Lung (tissue), 12 donors: Measurements from ENCODE around the gene PRKCZ. TPM values are rescaled to one million over a fixed set of nuclear protein-coding genes. Genes with fewer than 3 reads are reported as not detected.
A peak's percentile ranks its signal among the peaks of the same experiment; 100 is the strongest.

Experiments used
- ATAC-seq: fragments of 200-7000 bp; cut with Tn5 transposase; one replicate; pipeline ENCODE4 v1.9.1; 2020; ENCODE audit warnings: moderate number of reproducible peaks; ENCODE audit not compliant: insufficient read depth, low FRiP score
- DNase-seq, 3 donors: peaks; one replicate each; pipeline ENCODE4 v3.0.0-alpha.2; 2013 to 2017
- H3K27ac ChIP-seq, 2 donors: one replicate each; pipeline ENCODE4 v1.5.1; 2013; ENCODE audit warnings: mild to moderate bottlenecking in 2 of 2, moderate library complexity in 2 of 2, control low read depth in 1 of 2, inconsistent platforms in 1 of 2, low read depth in 1 of 2, low read length in 1 of 2
- H3K27me3 ChIP-seq, 3 donors: one replicate each; pipeline ENCODE4 v1.5.1; 2013; ENCODE audit warnings: low read length in 2 of 3; ENCODE audit not compliant: control insufficient read depth in 3 of 3, insufficient read depth in 3 of 3
- H3K36me3 ChIP-seq, 4 donors: one replicate each; pipeline ENCODE4 v1.5.1; 2013; ENCODE audit warnings: low read length in 4 of 4, mild to moderate bottlenecking in 1 of 4, moderate library complexity in 1 of 4; ENCODE audit not compliant: control insufficient read depth in 4 of 4, insufficient read depth in 4 of 4
- H3K4me1 ChIP-seq, 5 donors: one replicate each; pipeline ENCODE4 v1.5.1; 2013; ENCODE audit warnings: low read length in 5 of 5, mild to moderate bottlenecking in 2 of 5, moderate library complexity in 1 of 5; ENCODE audit not compliant: control insufficient read depth in 5 of 5, insufficient read depth in 5 of 5
- H3K4me3 ChIP-seq: one replicate; pipeline ENCODE4 v1.5.1; 2013; ENCODE audit warnings: mild to moderate bottlenecking, control low read depth, moderate library complexity
- H3K9ac ChIP-seq, 2 donors: one replicate each; pipeline ENCODE4 v1.5.1; 2013; ENCODE audit warnings: low read length in 2 of 2, control low read depth in 1 of 2; ENCODE audit not compliant: insufficient read depth in 1 of 2
- H3K9me3 ChIP-seq, 4 donors: one replicate each; pipeline ENCODE4 v1.5.1; 2013; ENCODE audit warnings: low read length in 3 of 4, mild to moderate bottlenecking in 1 of 4, moderate library complexity in 1 of 4; ENCODE audit not compliant: control insufficient read depth in 4 of 4, insufficient read depth in 3 of 4
- whole genome bisulfite sequencing, 2 donors: extraction: QIAGEN DNeasy Blood & Tissue Kit; methylation state at CpG; one replicate each; pipeline ENCODE4 v1.1.7; 2013; 5-methylcytosine and 5-hydroxymethylcytosine counted together
- polyA plus RNA-seq, 2 donors: library from polyadenylated mRNA; stranded (reverse); fragments of 200-250 nt; gene quantifications; one replicate each; pipeline ENCODE4 v1.2.1, GENCODE V29; 2013
- total RNA-seq, 2 donors: library from RNA; depleted of rRNA in 1 of 2; stranded (reverse); fragments of >200 nt in 1 of 2; gene quantifications; one replicate each; pipeline ENCODE4 v1.2.1, GENCODE V29; 2014 to 2021
- TF ChIP-seq, protein P1 (sequence below): IDR thresholded peaks from 2 replicates; pipeline ENCODE4 v1.5.1; 2012; ENCODE audit warnings: mild to moderate bottlenecking; ENCODE audit errors: control extremely low read depth, extremely low read depth
- donor health status: control.
- donor health status: control.
- donor health status: Bipolar disorder and iron deficiency.
- donor health status: healthy.
- donor health status: DM: yes; HTN: yes; CAD: no.

The PRKCZ gene
- total and polyA plus RNA-seq, 4 donors = 55.2 to 149 (median 117) TPM

DNA sequence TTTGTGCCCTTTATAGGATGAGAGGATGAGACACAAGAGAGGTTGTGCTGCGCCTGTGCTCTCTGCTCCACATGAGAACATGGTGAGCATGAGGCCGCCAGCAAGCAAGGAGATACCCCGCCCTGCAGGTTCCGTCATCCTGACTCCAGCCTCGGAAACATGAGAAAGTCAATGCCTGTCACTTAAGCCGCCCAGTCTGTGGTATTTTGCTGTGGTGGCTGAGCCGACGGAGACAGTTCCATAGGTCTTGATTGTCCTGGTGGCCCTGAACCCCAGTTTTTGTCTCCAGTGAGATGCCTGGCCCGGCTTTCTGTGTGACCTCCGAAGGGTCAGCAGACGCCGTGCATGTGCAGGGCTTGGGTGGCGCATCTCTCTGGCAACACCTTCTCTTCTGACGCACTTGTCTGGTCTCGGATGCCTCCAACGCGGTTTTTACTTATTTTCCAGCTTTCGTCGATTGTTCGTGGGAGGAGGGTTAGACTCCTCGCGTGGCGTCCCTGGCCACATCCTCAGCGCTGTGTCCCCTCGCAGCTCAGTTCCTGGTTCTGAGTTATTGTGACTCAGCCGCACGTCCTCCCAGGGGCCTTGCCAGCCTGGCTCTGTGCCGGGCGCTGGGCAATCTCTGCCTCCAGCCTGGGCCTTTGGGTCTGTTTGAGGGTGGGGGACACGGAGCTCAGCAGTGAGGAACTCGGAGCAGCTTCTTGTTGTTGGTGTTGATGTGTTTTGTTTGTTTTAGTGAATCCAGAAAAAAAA, 74.4 kb downstream of the PRKCZ start:
- Histone ChIP-seq H3K27ac (peak overlapping the region in 1 of 2 donors; percentile 28), H3K36me3 (no peaks in the 10 kb centered on the region), H3K27me3 (no peaks in the 10 kb centered on the region), H3K4me3 (no peak overlapping the region), H3K4me1 (peaks cover 0 to 17% (median 7%) of the 10 kb centered on the region in 5 donors), H3K9me3 (no peaks in the 10 kb centered on the region), H3K9ac (no peak overlapping the region)
- ATAC-seq = no peak
- peak in 1 of 3 donors; percentile 48 for DNase-seq
- TF ChIP-seq, protein P1, sequence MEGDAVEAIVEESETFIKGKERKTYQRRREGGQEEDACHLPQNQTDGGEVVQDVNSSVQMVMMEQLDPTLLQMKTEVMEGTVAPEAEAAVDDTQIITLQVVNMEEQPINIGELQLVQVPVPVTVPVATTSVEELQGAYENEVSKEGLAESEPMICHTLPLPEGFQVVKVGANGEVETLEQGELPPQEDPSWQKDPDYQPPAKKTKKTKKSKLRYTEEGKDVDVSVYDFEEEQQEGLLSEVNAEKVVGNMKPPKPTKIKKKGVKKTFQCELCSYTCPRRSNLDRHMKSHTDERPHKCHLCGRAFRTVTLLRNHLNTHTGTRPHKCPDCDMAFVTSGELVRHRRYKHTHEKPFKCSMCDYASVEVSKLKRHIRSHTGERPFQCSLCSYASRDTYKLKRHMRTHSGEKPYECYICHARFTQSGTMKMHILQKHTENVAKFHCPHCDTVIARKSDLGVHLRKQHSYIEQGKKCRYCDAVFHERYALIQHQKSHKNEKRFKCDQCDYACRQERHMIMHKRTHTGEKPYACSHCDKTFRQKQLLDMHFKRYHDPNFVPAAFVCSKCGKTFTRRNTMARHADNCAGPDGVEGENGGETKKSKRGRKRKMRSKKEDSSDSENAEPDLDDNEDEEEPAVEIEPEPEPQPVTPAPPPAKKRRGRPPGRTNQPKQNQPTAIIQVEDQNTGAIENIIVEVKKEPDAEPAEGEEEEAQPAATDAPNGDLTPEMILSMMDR = no peak
- 87 to 93% methylated on average over 31 of the region's 31 CpGs for WGBS, 2 donors

DNA sequence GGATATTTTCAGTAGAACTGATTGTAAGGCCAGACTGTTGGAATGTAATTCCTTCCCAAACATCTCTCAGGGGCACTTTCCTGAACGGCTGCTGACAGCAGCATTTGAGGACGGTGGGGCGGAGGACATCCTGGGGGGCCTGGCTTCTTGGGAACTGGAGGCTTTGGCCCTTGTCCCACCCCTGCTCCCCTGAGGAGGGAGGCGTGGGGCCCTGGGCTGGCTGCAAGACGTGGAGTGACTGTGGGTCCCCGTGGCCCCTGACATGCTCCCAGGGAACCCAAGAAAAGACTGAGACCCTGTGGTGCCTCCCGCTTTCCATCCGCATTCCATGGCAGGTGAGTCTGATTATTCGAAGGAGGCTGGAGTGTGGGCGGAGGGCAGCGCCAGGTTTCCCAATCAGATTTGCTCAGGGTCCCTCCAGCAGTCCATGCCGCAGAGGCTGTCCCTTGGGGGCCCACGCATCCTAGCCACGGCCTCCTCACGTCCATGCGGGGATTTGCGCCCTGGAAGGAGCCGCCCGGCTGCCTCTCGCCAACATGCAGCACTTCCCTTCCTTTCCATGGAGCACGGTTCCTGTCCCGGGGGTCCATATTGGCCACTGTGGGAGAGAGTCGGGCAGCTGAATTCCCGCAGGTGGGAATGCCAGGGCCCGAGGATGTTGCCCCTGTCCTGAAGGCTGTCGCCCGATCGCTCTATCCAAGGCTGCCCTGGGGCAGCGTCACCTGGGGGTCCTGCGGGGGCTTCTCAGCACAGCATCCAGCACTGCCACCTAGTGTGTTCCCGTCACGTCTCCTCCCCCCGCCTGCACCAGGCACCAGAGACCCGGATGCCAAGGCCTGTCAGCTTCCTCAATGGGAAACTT, 75.4 kb downstream of the PRKCZ start:
- 86 to 90% methylated on average over 34 of the region's 34 CpGs for WGBS, 2 donors
- Histone ChIP-seq H3K27me3 (no peaks in the 10 kb centered on the region), H3K9me3 (no peaks in the 10 kb centered on the region), H3K27ac (peak overlapping the region in 1 of 2 donors; percentile 40), H3K9ac (no peak overlapping the region), H3K4me3 (no peak overlapping the region), H3K4me1 (peaks cover 0 to 17% (median 7%) of the 10 kb centered on the region in 5 donors), H3K36me3 (no peaks in the 10 kb centered on the region)
- DNase-seq (no peak), ATAC-seq (no peak)
- TF ChIP-seq, protein P1 = no peak

DNA sequence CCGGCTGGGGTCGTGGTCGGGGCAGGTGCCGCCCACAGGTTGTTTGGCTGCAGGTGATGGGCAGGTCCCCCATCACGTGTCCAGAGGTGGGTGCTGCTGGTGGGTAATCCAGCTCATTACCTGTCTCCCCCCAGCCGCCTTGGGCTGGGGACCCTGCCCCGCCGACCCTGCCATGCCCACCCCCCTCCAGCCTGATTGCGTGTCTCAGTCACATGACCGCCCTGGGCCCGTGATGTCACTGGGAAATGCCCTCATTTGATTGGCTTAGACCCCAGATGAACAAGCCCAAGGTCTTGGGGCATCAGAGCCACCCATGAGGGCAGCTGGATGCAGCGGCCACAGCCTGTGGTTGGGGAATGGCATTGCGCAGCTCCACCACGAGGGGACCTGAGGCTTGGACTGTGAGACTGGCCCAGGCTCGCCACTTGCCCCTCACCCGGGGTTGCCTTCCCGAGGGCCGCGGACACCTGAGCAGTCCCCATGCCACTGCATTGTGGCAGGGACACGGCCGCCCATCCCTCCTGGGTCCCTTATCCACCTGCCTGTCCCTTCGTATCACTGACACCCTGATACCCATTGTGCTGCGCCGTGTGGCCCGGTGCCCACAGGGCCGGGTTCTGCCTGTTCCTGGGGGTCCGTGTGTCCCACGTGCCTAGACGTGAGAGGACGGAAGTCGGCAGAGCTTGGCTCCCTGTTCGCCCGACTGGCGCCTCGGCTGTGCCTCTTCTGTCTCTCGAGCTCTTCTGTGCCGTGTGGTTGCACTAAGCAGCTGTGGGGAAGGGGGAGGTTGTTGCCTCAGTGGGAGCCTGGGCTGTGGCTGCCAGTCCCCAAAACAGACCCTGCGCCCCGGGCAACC, 76.3 kb downstream of the PRKCZ start:
- TF ChIP-seq, protein P1 = no peak
- Histone ChIP-seq H3K4me3 (no peak overlapping the region), H3K9me3 (no peaks in the 10 kb centered on the region), H3K36me3 (no peaks in the 10 kb centered on the region), H3K4me1 (peaks cover 0 to 17% (median 7%) of the 10 kb centered on the region in 5 donors), H3K9ac (no peak overlapping the region), H3K27ac (peak overlapping the region in 1 of 2 donors; percentile 94), H3K27me3 (no peaks in the 10 kb centered on the region)
- DNase-seq (no peak), ATAC-seq (no peak)
- 62 to 73% methylated on average over 38 to 39 of the region's 39 CpGs for WGBS, 2 donors
